GM12878 (cell line): Measurements from ENCODE around the gene LMCD1.

Experiments
- CHD2 ChIP-seq: IDR thresholded peaks from 2 replicates; pipeline ENCODE4 v1.6.1; 2011; ENCODE audit warnings: low read depth, low read length, improper control_type of control experiment, borderline replicate concordance
- EP300 ChIP-seq, 2 experiments: fragments of 150-350 bp in 1 of 2; IDR thresholded peaks; 2 replicates each; pipeline ENCODE4 v1.6.1; 2011 to 2012; ENCODE audit warnings: low read depth in 2 of 2, low read length in 2 of 2, borderline replicate concordance in 1 of 2, improper control_type of control experiment in 1 of 2, inconsistent platforms in 1 of 2; ENCODE audit not compliant: control insufficient read depth in 1 of 2
- NRF1 ChIP-seq: conservative IDR thresholded peaks from 2 replicates; pipeline ENCODE4 v1.6.1; 2011; ENCODE audit warnings: mild to moderate bottlenecking, low read depth, low read length, improper control_type of control experiment
- RAD51 ChIP-seq: fragments of 450-650 bp; IDR thresholded peaks from 2 replicates; pipeline ENCODE4 v1.6.1; 2016; ENCODE audit warnings: moderate library complexity, mild to moderate bottlenecking, inconsistent platforms
- ZNF24 ChIP-seq: fragments of 450-650 bp; IDR thresholded peaks from 2 replicates; pipeline ENCODE4 v1.6.1; 2017; ENCODE audit warnings: antibody characterized with exemption, mild to moderate bottlenecking

DNA sequence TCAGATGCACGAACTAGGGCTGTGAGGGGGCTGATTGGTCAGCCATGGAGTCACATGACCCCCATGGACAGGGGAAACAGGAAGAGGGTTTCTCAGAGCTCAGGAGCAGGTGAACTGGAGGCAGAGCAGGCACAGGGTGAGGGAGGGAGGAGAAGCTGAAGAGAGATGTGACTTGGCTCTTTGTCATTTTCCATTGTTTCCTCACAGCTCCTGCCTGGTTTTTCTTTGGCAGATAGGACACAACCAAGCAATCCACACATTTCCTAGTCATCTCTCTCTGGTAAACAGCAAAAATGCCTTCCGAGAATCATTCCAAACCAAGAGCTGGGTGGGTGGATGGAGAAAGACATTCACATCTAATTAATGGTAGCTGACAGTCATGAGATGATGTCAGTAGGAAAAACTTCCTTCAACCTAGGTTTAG lies 43.4 kb upstream of the LMCD1 start:
- TF ChIP-seq EP300 (IDR thresholded peaks at IDR 0.05; ENCODE audit: borderline replicate concordance in 1 of 2, control insufficient read depth in 1 of 2, low read depth in 2 of 2, low read length in 2 of 2) (no peak), RAD51 (no peak), CHD2 (no peak), ZNF24 (no peak), NRF1 (no peak)
